GM18526 (cell line): Measurements from ENCODE around the gene FUOM.

Experiments used
- POLR2A ChIP-seq: IDR thresholded peaks from 3 replicates; pipeline ENCODE4 v1.6.1; 2011; ENCODE audit not compliant: insufficient read length; ENCODE audit errors: extremely low read depth

Gene FUOM

GRCh38 chr10:133391761-133392518 lies 34.1 kb upstream of the FUOM start:
- no peak for TF ChIP-seq POLR2A

GRCh38 chr10:133391249-133391635 lies 33.4 kb upstream of the FUOM start:
- TF ChIP-seq POLR2A, result no peak

- TF ChIP-seq POLR2A, result no peak
Measured at GRCh38 chr10:133390597-133391248, 32.9 kb upstream of the FUOM start.

GRCh38 chr10:133388973-133389818 lies 31.4 kb upstream of the FUOM start:
- peak; percentile 40 for TF ChIP-seq POLR2A

DNA sequence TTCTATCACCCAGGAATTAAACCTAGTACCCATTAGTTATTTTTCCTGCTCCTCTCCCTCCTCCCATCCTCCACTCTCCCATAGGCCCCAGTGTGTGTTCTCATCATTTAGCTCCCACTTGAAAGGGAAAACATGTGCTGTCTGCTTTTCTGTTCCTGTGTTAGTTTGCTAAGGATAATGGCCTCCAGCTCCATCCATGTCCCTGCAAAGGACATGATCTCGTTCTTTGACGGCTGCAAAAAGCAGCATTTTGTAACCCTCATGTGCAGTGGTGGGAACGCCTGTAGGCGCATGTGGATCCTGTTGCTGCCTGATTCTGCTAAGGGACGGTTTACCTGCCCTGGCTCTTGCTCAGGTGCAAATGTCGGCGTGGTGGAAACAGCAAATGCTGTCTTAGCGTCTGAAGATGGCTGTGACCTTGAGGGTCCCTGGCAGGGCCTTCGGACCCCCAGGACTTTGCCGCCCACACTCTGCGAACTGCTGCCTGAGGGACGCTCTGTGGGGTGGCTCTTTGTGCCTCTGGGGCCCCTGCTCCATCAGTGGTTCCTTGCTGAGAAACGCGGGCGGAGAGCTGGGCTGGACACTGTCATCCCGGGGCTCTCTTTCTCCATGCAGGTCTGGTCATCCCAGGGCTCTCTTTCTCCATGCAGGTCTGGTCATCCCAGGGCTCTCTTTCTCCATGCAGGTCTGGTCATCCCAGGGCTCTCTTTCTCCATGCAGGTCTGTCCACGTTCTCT lies 30.6 kb upstream of the FUOM start:
- no peak for TF ChIP-seq POLR2A

GRCh38 chr10:133385214-133385613 lies 27.4 kb upstream of the FUOM start:
- no peak for TF ChIP-seq POLR2A

GRCh38 chr10:133384071-133384470 lies 26.3 kb upstream of the FUOM start:
- no peak for TF ChIP-seq POLR2A

- TF ChIP-seq POLR2A, result no peak
Measured at GRCh38 chr10:133383551-133383950, 25.7 kb upstream of the FUOM start.

DNA sequence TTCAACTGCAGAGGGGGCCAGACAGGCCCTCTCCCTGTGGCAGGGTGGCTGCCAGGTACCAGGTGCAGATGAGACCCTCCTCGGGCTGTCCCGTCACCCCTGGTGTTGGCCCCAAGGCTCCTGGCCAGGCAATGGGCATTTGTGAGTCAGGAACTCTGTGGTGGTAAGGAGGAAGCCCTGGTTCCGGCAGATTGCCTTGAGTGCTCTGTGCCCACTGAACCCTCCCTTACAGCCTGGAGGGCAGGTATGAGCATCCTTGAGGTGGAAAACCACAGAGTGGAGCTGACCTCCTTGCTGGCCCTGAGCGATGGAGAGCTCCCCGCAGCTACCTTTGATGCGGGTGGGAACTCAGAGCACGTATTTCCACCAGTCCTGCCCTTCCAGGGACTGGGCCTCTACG lies 23.2 kb upstream of the FUOM start:
- TF ChIP-seq POLR2A, result no peak

GRCh38 chr10:133379801-133380666 lies 22.2 kb upstream of the FUOM start:
- TF ChIP-seq POLR2A, result no peak

DNA sequence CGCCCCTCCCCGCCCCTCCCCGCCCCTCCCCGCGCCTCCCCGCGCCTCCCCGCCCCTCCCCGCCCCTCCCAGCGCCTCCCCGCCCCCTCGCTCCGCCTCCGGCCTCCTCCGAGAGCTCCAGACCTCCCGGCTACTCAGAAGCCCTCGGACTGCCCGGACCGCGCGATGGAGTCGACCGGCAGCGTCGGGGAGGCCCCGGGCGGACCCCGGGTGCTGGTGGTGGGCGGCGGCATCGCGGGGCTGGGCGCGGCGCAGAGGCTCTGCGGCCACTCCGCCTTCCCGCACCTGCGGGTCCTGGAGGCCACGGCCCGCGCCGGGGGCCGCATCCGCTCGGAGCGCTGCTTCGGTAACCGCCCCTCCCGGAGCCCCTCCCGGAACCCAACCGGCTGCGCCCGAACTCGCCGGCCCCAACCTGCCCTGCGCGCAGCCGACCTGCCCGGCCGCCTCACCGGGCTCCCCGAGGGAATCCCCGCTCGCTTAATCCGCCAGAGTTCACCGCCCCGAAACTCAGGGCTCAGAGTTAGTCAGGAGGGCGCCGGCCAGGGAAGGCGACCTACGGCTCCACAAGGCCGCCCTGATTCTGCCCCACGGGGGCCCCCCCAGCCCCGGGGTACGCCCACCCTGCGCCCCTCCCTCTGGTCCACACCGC lies 21.5 kb upstream of the FUOM start, which contains the start of gene PAOX:
TSS of gene PAOX (plus strand) at position 111 of the 649 bp plus-strand sequence. CDS start at position 166, 55 bp downstream.
- TF ChIP-seq POLR2A, result peak; percentile 48

DNA sequence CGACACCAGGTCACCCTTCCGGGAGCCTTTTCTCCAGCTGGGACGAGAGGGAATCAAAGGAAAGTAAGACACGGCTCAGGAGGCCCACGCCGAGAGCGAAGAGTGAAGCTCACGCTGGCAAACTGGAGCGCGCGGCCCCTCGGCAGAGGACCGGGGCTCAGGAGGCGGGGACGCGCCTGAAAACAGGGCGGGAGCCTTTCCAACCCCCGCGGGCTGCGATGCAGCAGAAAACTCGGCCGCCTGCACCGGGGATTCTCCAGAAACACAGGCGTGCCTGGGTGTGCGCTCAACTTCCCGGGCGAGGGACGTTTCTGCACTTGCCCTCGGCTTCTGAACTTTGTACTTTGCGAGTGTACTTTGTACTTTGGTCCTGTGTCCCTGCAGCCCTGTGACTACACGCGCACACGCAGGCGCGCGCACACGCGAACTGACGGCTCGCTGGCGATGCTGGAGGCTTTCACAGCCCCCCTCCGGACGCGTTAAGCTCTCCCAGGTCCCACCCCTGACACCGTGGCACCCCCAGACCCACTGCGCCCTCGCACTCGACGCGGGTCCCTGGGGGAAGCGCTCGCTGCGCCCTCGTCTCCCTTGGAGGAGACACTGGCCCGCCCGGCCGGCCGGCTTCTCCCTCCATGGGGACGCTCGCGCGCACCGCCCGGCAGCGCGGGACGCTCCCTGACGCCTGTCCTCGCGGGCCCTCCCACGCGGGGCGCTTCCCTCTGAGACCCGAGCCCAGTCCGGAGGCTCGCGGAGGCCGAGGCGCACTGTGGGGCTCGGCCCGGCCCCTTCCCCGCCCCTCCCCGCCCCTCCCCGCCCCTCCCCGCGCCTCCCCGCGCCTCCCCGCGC lies 20.7 kb upstream of the FUOM start:
- TF ChIP-seq POLR2A, result no peak

- TF ChIP-seq POLR2A, result no peak
Measured at GRCh38 chr10:133377818-133378250, 20.0 kb upstream of the FUOM start.
